GM12801 (cell line): Measurements from ENCODE around the gene RMC1.

Source experiments
- CTCF ChIP-seq: IDR thresholded peaks from one replicate; pipeline ENCODE4 v1.5.1; 2011; ENCODE audit warnings: control low read depth; ENCODE audit not compliant: insufficient read length; ENCODE audit errors: extremely low read depth

Gene RMC1

GRCh38 chr18:23547846-23548245, 44.5 kb downstream of the RMC1 start:
- no peak for TF ChIP-seq CTCF

DNA sequence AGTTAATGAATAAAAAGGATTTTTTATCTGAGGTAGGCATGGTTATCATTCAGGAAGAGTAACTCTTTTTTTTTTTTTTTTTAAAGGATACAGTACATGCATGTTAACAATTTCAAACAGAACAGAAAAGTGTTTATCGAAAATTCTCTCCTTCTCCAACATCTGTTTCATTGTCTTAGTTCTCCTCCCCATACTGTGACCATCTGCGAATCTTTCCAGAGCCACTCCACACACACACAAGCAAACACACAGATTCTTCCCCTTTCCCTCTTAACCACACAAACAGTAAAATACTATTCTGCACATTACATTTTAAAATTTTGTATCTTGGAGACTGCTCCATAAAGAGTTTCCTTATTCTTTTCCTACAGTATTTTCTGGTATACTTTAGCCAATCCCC, 45.0 kb downstream of the RMC1 start:
- no peak for TF ChIP-seq CTCF

DNA sequence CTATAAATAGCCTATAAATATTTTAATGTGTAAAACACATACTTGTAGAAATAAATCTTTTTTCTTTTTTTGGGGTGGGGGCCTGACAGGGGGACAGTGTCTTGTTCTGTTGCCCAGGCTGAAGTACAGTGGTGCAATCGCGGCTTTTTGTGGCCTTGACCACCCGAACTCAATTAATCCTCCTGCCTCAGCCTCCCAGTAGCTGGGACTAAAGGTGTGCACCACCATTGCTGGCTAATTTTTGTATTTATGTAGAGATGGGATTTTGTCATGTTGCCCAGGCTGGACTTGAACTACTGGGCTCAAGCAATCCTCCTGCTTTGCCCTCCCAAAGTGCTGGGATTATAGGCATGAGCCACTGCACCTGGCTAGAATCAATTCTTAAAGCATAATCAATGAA, 45.4 kb downstream of the RMC1 start:
- TF ChIP-seq CTCF = no peak

- no peak for TF ChIP-seq CTCF
Measured at GRCh38 chr18:23550898-23551297, 47.6 kb downstream of the RMC1 start.

- no peak for TF ChIP-seq CTCF
Measured at GRCh38 chr18:23551978-23552377, 48.7 kb downstream of the RMC1 start.

DNA sequence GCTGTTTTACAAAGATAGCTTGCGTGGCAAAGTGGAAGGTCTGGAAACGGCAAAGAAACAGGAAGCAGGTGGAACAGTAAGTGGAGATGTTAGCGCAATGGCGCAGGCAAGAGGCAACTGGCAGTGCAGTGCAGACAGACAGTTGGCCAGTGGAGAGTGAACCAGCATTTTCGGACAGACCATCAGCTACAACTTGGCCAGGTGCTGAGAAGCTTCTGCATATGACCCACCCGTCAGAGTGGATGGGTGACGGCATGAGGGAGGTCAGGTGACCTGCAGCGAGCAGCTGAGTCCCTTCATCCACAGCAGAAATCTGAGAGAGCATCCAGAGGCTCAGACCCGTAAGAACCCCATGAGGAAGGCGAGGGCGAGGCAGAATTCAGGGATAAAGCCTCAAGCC, 49.2 kb downstream of the RMC1 start:
- TF ChIP-seq CTCF = no peak

GRCh38 chr18:23553887-23554286, 50.6 kb downstream of the RMC1 start:
- TF ChIP-seq CTCF = no peak
